GM12864 (cell line): ENCODE results near the gene MTCH1.

ENCODE experiments used
- DNase-seq: peaks from one replicate; pipeline ENCODE4 v3.0.0-alpha.2; 2011; ENCODE audit warnings: low read depth
- H3K4me3 ChIP-seq: 2 replicates; pipeline ENCODE4 v1.5.1; 2011; ENCODE audit warnings: mild to moderate bottlenecking, low read depth, low read length, control low read depth
- CTCF ChIP-seq: IDR thresholded peaks from 2 replicates; pipeline ENCODE4 v1.5.1; 2011; ENCODE audit warnings: low read depth, mild to moderate bottlenecking, moderate library complexity, low read length, control low read depth, inconsistent platforms; ENCODE audit errors: missing control alignments

The MTCH1 gene

DNA sequence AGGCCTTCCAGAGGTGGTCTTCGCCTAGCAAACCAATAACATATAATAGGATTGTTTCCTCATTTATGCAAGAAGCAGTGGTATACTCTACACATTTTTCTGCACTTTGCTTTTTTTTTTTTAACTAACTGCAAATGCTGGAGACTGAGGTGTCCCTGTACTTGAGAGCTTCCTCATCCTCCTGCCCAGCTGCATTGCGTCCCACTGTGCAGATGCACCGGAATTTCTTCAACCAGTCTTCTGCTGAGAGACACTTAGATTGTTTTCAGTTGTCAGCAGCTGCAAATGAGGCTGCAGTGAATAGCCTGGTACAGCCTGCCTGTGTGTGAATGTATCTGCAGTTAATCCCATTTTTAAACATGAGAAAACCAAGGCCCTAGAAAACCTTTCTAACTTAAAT, 31.0 kb upstream of the MTCH1 start:
- no peak overlapping the region for H3K4me3 ChIP-seq
- TF ChIP-seq CTCF: no peak
- no peak for DNase-seq

GRCh38 chr6:37015532-37015931, 29.5 kb upstream of the MTCH1 start:
- no peak overlapping the region for H3K4me3 ChIP-seq
- TF ChIP-seq CTCF: no peak
- no peak for DNase-seq

- TF ChIP-seq CTCF: no peak
- no peak for DNase-seq
- no peak overlapping the region for H3K4me3 ChIP-seq
These were observed 28.7 kb upstream of the MTCH1 start for GRCh38 chr6:37014667-37015066.

DNA sequence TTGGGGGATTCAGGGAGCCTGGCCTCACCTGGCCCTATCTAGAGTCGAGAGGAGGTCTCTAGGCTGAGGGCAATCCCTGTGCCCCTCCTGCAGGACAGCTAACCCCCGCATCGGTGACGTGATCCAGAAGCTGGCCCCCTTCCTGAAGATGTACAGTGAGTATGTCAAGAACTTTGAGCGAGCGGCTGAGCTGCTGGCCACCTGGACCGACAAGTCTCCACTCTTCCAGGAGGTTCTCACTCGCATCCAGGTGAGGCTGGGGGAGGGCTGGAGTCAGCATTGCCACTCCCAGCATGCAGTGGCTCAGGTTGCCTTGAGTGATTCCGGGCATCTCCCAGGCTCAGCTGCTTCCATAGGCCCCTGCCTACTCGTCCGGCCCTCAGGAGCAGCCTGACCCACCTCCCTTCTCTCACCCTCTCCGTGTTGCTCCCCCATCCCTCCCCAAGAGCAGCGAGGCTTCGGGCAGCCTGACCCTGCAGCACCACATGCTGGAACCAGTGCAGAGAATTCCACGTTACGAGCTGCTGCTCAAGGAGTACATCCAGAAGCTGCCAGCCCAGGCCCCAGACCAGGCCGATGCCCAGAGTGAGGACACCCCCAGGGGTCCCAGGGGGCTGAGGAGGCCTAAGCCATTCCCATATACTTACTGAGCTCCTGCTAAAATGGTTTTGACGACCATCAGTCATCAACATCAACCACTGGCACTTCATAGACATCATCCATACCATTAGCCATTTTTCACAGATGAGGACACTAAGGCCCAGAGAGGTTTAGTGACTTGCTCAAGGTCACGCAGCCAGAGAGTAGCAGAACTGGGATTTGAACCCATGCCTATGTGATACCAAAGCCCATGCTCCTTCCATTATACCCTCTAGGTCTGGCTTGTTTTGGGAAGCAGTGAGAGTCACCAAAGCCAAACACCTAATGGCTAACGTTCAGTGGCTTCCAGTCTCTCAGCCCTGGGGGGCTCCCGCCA, 27.8 kb upstream of the MTCH1 start:
- no peak for DNase-seq
- TF ChIP-seq CTCF: no peak
- no peak overlapping the region for H3K4me3 ChIP-seq

GRCh38 chr6:37011656-37012378, 25.8 kb upstream of the MTCH1 start:
- DNase-seq: no peak
- no peak for TF ChIP-seq CTCF
- no peak overlapping the region for H3K4me3 ChIP-seq

- no peak overlapping the region for H3K4me3 ChIP-seq
- no peak for TF ChIP-seq CTCF
- no peak for DNase-seq
These were observed 24.5 kb upstream of the MTCH1 start for GRCh38 chr6:37010402-37010892.
